GM12878 (cell line): ENCODE results near the gene ZNF814. TPM values are rescaled to one million over a fixed set of nuclear protein-coding genes. Genes with fewer than 3 reads are reported as not detected.

ENCODE experiments used
- CBFB ChIP-seq: IDR thresholded peaks from 2 replicates; pipeline ENCODE4 v1.6.1; 2016; ENCODE audit warnings: antibody characterized with exemption, low read depth
- IKZF1 ChIP-seq: fragments of 450-650 bp; conservative IDR thresholded peaks from 2 replicates; pipeline ENCODE4 v1.6.1; 2017; ENCODE audit warnings: antibody characterized with exemption, mild to moderate bottlenecking
- KLF5 ChIP-seq: fragments of 450-650 bp; IDR thresholded peaks from 2 replicates; pipeline ENCODE4 v1.6.1; 2014; ENCODE audit warnings: mild to moderate bottlenecking; ENCODE audit not compliant: partially characterized antibody
- POU2F2 ChIP-seq: IDR thresholded peaks from 3 replicates; pipeline ENCODE4 v1.6.1; 2011; ENCODE audit warnings: low read depth, mild to moderate bottlenecking, low read length, borderline replicate concordance
- RFX5 ChIP-seq: IDR thresholded peaks from 2 replicates; pipeline ENCODE4 v1.6.1; 2011; ENCODE audit warnings: low read depth, low read length, improper control_type of control experiment
- SMARCA5 ChIP-seq: fragments of 450-650 bp; IDR thresholded peaks from 2 replicates; pipeline ENCODE4 v1.6.1; 2017; ENCODE audit warnings: mild to moderate bottlenecking
- TAF1 ChIP-seq: IDR thresholded peaks from 2 replicates; pipeline ENCODE4 v1.6.1; 2011; ENCODE audit warnings: mild to moderate bottlenecking, low read depth, low read length, borderline replicate concordance
- ZBTB4 ChIP-seq: fragments of 450-650 bp; formaldehyde crosslinking; IDR thresholded peaks from 2 replicates; pipeline ENCODE4 v1.4.0; 2022; ENCODE audit warnings: mild to moderate bottlenecking, moderate library complexity
- ZBTB40 ChIP-seq: fragments of 450-650 bp; IDR thresholded peaks from 2 replicates; pipeline ENCODE4 v1.6.1; 2016; ENCODE audit warnings: mild to moderate bottlenecking, moderate library complexity, borderline replicate concordance
- ZNF592 ChIP-seq: fragments of 450-650 bp; IDR thresholded peaks from 2 replicates; pipeline ENCODE4 v1.6.1; 2017; ENCODE audit warnings: mild to moderate bottlenecking, moderate library complexity
- ZNF687 ChIP-seq: fragments of 450-650 bp; IDR thresholded peaks from 2 replicates; pipeline ENCODE4 v1.6.1; 2017; ENCODE audit warnings: mild to moderate bottlenecking, moderate library complexity
- polyA plus RNA-seq, 11 experiments: library from polyadenylated mRNA; depleted of rRNA in 4 of 11; unstranded in 6 of 11; stranded (reverse) in 5 of 11; fragments of >200 nt; fragmentation: Nextera tagmentation in 4 of 11; fragmentation: Illumina TruSeq in 1 of 11; extraction: Ambion mirVana in 4 of 11; extraction: Trizol in 1 of 11; gene quantifications; 1 replicate in 1 of 11; 2 replicates in 10 of 11; pipeline versions ENCODE4 v1.2.1 to v1.2.3, GENCODE V29; 2011 to 2016; ENCODE audit warnings: inconsistent platforms in 2 of 11, missing spikeins in 2 of 11, low read depth in 1 of 11
- total RNA-seq, 4 experiments: library from RNA; depleted of rRNA in 3 of 4; stranded (reverse); fragments of >200 nt in 3 of 4; fragmentation: Illumina TruSeq in 1 of 4; extraction: Trizol in 1 of 4; gene quantifications; 2 replicates each; pipeline versions ENCODE4 v1.2.1 to v1.2.3, GENCODE V29; 2013 to 2021

The ZNF814 gene
- total and polyA plus RNA-seq, 10 of the 15 experiments (the other 5 are each of a cell fraction or from before 2014, with no cell fraction given): 10.9 to 31.0 (median 21.6) TPM

GRCh38 chr19:57888560-57889231, at the start of gene ZNF814 (continued):
- no peak for TF ChIP-seq ZNF592
- TF ChIP-seq CBFB: peak; percentile 36; the same call in 1 of the 2 replicates
- peak; percentile 32 for TF ChIP-seq KLF5
- peak; percentile 94 for TF ChIP-seq ZBTB40
- peak; percentile 77 for TF ChIP-seq TAF1
- TF ChIP-seq ZNF687: 0 out of 2 replicates have a peak, but pooled peaks have one; percentile 44
- TF ChIP-seq IKZF1: peak; percentile 79
- TF ChIP-seq ZBTB4 (CRISPR knock-in tag): no peak
- peak; percentile 61; the same call in 1 of the 2 replicates for TF ChIP-seq SMARCA5
- TF ChIP-seq POU2F2: peak; percentile 62; the same call in 2 of the 3 replicates
- no peak for TF ChIP-seq RFX5
- TF ChIP-seq, all 136 proteins: peak for 47
